GM19240 (cell line): ENCODE results near the gene CADM1.

Experiments
- DNase-seq: peaks from one replicate; pipeline ENCODE4 v3.0.0; 2011; ENCODE audit warnings: low spot score; ENCODE audit not compliant: insufficient read length

CADM1 gene

DNA sequence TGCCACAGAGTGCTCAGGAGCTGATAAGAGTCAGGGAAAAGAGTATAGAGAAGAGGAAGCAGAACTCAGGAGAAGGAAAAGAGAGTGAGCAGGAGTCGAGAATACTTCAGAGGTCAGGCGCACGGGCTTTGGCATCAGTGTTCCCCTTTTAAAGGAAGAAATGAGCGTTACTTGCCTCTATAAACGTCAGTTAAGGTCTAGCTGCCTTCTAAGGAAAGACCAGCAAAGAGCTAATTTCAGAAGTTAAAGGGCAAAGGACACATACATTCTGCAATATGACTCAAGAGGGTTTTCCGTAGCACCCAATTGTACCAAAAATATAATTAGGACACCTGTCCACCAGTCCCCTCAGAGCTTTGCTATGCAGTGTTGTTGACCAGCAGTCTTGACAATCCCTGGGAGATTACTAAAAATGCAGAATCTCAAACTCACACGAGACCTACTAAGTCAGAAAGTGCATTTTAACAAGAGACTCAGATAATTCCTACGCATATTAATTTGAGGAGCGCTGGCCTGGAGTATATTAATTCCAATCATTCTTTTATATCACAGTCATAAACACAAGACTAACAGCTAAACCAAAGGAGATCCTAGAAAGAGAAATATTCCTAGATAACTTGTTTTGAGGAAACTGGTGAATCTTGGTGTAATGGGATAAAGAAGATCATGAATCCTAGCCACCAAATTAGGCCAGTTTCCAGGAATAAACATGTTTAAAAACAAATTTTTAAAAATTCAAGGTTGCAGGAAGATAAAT, 249.0 kb downstream of the CADM1 start:
- DNase-seq = no peak

DNA sequence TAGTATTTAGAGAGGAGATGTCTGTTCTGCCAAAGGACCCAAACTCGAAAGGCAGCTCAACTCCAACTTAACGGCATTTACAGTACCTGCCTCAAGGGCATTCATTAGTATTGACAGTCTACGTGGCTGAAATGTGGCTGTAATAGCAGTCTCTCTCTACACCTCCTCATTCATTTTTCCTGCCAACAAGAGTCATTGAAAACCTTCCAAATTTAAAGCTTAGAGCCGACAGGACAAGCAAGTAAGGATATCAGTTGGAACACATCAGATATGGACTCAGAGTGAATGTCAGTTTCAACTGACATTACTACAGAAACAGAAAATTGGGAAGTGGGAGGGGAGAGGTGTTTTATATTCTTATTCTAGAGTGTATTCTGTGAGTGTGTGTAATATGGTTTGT, 253.1 kb downstream of the CADM1 start:
- DNase-seq = no peak

DNA sequence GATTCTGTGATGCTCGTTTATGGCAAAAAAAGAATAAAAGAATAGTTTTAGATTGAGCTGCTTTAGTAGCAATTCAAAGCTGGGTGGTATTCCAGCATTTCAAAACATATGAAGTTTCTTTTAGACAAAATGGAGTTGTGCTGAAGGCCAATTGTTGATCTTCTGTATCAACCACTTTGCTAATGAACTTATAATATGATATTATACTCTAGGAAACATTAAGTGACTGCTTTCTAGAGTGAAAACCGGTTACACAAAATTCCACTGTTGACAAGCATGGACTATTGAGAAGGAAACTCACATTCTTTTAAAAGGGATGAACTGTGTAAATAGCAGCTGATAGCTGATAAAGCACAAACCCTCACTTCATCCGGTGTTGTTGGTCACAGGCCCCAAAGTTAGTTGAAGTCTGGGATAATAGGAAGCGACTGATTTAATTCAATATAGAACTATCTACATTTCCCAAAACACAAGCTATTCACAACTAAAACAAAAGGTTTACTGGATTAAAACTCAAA, 255.1 kb downstream of the CADM1 start:
- DNase-seq = no peak

DNA sequence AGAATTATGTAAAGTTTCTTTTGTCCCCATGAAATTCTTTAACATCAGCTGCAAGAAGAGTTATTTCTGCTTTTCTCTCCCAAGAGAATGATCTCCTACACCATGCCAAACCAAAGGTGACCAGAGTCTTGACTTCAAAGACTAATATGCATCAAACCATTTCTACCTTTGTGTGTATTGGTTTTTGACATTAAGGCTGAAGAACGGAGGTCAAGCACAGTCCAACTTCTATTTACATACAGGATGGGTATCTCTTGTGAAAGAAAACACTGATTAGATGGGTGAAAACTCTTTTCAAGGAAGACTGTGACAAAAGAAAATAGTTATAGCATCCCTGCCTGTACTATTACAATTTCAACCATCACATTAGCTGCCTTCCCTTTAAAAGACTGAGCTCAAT, 256.3 kb downstream of the CADM1 start:
- DNase-seq = no peak

DNA sequence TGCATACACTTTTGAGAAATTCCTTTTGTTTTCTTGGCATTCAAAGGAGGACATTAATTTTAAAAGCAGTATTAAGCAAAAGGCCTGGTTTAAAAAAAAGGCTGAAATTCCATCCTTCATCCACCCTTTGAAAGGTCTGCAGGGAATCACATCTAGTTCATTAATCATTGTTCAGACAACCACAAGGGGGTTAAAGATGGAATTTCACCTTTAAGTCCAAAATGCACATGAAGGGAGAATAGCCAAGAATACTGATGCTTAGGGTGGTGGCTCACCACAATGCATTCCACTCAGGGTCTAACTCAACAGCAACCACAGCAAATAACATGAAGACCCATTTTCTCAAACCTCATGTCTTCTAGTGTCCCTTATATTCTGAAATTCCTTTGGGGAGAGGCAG, 256.9 kb downstream of the CADM1 start:
- DNase-seq = no peak

DNA sequence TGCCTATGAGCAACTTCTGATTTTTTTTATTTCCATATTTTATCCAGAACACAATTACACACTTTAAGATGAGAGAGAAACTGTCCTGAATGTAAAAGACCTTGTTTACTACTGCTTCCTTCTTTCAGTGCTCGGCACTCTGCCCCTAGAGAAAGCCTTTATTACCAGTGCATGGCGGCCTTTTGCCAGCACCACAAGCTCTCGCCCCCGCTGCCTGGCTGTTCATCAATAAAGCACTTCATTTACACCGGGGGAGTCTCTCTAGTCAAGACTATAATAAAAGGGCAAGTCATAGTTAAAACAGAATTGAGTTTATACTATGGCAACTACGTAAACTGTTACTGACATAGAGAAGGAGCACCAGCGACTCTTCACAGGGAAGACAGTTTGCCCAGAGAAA, 259.5 kb downstream of the CADM1 start:
- no peak for DNase-seq

DNA sequence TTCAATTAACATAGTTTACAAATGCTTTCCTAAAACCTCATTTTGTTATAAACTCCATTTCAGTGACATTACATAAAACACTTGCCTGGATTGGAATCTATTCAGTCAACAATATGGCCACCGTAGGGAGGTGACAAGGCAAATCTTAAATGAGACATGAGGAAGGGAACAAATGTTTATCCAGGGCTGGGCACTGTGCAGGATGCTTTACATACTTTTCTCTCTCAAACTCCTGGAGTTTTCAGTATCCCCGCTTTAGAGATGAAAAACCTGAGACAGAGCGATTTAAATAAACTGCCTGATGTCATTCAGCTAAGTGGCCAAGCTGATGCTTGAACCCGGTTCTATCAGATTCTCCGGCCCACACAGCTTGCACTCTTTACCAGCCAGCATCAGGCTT, 259.9 kb downstream of the CADM1 start:
- DNase-seq = no peak

DNA sequence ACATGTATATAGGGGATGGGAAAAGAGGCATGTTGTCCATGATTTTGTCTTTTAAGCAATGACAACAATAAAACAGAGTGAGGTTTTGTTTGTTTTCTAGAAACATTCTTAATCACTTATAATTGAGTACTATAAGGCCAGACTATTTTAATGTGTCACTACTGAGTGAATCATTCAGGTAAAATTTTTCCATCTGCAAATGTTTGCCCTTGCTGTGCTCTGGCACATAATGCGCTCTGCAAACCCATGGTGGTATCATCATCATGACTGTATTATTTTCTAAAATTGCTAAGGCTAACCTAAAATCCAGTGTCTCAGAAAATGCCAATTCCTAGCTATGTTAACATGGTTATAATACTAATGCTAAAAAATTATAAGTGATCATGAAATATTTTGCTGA, 261.2 kb downstream of the CADM1 start:
- DNase-seq = no peak

DNA sequence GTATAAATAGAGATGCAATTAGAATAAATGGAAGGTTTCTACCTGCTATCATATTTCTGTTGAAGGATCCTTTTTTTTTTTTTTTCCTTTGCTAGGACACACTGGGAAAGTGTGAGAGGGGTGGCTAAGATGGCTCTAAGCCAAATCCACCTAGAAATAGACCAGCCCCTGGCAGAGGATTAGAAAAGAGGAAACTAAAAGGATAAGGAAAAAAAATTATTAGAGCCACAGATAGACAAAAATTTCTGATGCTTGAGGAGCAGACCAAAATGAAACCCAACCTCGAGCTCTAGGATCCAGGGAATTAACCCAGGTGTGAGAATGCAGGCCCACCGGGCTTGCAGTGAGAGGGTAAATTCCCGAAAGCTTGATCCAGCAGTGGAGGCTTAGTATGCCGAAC, 262.3 kb downstream of the CADM1 start:
- no peak for DNase-seq

DNA sequence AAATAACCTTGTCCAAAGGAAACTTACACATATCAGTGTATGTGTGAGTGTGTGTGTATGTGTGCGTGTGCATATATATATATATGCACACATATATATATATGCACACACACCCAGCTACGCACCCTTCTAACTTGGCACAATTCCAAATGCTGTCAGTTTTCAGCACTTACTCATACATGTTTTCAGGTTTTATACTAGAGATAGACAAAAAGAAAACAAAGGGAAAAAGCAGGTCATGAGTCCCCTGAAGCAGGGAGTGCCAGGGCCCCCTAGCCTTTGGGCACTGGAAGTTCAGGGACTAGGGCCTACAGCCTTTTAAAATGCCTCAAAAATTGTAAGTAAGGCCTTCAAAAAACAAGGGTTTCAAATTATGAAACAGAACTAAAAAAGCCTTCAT, 265.4 kb downstream of the CADM1 start:
- no peak for DNase-seq

DNA sequence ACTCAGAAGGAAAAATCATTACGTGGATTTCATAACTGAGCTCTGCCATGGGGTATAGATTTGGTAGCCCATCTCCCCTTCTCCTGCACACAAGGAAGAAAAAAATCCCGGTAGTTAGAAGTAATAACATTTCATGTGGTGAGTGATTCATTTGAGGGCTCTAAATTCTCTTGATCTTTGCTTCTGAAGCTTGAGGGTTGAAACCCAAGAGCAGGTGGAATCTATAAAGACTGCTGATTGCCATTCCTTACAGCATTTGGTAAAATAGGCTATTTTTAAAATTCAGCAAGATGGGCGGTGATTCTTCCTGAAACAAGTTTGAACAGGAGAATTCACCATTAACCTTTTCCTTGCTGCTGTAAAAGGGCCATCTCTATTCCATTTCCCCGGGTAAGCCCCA, 266.1 kb downstream of the CADM1 start:
- no peak for DNase-seq

DNA sequence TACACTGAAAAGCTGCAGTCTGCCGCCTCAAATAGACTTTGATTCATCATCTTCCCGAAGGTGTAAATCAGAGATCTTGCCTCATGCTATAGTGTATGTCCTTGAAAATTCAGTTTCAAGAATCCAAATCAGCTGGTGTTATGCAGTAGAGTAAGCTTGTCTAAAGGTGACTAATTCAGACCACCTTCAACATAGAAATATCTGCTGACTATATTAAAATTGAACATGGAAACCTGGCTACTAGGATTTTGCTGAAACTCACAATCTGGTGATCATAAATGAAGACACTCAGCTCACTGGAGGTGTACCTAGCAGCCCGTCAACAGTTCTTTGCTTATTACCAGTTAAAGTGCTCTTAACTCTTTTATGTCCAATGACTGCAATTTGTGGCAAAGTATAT, 266.6 kb downstream of the CADM1 start:
- DNase-seq = no peak

DNA sequence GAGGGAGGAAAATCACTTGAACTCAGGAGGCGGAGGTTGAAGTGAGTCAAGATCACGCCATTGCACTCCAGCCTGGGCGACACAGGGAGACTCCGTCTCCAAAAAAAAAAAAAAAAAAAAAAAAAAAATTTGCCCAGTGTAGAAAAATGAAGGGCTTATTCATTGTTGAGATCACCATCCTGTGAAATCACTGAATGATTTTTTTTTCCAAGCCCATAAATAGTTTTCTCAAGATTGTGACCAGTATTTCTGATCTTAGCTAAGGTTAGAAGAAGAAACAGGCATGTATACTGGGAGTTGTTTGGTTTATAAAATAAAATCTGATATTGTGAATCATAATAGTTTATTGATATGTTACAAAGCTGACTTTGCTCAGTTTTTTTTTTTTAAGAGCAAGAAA, 269.4 kb downstream of the CADM1 start:
- DNase-seq = no peak

DNA sequence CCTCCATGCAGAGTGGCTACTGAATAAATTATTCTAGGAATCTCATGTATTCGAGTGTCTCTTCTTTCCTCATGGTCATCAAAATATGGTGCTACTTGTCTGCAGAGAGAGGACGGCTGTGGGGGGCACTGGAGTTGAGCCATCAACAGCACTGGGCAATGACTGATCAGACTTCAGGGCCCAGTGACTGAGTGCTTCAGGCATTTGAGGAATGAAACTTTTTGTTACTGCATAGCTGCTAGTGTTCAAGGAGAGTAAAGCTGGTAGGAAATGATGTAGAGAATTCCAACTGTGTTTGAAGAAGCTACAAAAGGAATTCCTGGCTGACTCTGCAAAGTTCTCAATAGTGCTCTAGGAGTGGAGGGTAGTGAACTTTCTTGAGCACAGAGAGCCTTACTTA, 277.7 kb downstream of the CADM1 start:
- no peak for DNase-seq

DNA sequence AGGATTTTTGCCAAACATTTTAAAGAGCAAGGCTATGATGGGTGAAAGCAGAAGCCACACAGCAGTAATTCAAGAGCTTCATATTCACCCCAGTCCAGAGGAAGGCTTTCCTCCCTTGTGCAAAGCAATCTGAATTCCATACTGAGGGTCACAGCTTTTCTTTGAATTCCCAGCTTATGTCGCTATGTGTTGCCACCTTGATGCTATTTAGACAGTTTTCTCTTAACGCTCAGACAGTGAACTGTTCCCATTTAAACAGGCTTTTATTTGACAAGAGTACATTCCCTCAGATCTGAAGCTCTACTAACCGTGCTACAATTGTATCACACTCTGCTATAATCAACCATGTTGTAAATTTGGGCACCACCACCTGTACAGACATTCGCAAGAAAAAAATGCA, 279.7 kb downstream of the CADM1 start:
- no peak for DNase-seq

DNA sequence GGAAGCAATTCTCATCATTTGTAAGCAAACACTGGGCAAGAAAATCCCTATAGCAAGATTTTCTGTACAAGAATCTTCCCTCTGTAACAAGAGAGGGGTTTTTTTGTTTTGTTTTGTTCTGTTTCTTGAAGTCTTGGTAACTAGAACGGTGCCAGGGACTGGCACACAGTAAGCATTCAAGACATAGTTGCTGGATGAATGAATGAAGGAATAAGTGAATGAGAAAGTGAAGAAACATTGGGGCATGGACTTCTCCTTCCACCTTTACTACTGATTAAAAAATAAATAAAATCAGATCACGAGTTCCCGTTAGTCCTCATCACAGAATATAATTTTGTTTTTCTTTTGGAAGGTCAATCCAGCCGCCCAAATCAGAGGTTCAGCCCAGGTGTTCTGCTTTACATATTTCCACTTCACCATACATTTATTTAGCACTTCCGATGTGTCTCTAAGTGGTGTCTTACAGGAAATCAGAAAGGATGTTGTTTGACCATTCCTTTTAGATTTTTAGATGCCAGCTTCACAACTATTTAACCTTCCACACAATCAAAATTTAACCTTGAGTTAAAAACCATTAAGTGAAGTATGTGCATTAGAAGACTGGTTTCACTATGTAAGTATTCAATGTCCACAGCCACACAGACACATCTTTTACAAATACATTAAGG, 281.2 kb downstream of the CADM1 start:
- no peak for DNase-seq

DNA sequence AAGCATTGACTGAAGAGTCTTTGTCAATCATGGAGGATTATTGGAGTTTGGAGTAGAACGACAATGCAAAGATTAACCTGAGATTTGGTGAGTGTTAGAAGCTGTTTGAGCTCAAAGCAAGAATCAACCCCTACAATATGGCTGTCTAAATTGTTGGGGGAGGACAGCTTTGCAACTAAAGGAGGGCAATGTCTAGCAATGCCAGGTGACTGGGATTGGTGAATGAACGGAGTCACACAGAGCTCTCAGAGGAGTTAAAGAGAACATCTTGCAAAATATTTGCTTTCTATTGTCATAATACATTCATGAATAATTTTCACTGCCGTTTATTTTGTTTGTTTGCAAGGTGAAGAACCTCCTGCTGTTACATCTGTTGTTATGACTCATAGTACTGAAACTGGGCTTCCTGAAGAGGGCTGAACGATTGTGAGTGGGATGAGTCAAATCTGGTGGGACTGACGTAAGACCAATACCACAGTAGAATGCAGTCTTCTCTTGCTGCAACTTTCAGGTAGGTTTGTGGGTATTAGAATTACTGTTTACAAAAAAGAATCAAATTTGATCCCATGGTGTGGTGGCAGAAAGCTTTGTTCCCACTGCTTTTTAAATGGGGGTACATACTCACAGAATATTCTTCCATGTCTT, 281.9 kb downstream of the CADM1 start:
- peak; percentile 44 for DNase-seq

DNA sequence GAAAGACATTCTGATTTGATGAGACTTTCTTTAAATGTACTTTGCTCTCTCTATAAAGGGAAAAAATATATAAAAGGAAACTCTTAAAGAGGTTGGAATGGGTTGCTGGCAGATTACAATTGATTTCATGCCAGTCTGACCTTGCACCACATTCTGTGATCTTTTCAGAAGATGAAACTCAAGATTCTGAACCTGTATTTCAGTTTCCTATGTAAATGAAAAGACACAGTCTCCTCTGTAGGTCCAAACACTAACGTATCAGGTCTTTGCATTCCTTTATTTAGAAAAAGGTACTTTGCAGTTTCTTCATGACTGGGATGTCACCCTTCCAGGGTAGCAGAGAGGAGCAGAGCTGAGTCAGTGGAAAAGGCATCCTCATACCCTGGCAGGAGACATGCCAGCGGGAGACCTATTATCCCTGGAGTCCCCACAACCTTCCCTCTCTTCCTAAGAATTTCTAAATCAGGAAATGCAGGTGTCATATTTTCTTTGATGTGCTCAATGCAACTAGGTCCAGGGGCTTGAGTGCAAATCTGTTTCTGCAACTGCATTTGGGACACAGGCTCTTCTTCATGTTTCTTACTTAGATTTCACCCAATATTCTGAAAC, 282.6 kb downstream of the CADM1 start:
- no peak for DNase-seq

DNA sequence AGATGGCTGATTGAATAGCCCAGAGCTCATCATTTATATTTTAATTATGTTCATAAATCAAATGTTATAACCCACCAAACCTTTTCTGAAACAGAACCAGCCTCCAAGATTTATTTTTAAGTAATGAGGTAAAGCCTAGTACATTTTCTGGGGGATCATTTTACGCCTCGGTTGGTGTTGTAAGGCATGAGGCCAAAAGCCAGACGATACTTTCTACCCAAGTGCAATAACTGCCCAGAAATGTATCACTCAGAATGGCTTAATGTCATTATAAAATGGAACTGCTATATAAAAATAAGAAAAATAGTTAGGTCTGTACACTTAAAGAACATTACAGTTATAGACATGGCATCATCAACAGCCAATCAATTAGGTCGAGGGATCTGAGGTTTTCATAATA, 283.3 kb downstream of the CADM1 start:
- DNase-seq = no peak

DNA sequence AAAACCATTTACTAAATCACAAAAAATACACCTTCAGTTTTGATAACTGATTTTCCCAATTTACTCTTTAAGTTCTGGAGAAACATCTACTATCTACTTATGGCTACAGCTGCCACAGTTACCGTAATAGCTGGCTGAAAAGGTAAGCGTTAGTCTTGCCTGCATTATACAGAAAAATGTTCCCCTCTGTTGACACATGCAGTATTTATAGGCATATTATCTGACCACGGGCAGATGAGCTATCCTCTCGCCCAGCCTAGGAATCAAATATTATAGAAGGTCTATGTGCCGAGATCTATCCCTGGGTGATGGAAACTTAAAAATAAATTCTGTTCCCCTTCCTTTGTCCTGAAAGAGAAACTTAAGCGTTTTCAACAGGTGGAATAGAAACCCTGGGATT, 283.8 kb downstream of the CADM1 start:
- no peak for DNase-seq

DNA sequence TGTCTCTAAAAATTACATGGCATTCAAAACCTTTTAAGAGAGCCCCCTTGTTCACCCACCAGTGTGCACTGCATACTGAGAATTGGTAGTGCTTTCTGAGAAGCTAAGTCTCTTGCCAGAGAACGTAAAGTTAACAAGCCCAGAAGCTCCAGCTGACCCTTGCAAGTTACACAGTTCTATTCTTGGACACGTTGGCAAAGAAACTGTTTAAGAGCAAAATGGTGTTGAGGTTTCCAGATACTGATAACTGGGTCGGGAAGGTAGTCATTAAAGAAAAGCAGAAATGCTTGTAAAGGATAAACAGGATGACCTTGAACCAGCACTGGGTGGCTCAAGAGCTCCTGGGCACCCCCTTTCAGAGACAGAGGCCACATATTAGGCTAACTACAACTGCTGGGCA, 284.8 kb downstream of the CADM1 start:
- no peak for DNase-seq

DNA sequence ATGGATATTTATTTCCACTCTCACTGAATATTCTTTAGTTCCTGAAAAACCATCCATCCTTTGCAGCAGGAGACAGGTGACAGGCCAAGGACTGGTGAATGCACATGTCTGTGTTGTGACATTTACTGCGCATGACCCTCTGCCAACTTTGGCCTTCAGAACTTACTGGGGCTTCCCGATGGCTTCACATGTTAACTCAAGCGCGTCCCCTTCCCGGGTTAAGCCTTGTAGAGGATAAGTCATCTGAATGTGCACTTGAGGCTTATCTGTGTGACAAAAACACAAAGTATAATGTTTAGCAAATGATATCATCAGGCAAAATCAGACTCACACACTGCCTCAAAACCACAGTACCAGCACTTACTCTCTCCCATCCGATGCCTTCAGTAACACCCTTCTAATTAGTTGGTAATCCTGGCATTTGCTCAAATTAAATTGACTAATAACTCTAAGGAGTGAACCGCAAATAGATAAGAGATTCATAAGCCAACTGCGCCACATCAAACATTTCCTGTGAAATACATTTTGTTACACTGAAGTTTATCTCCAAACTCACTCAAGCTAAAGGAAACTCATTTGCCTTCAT, 286.4 kb downstream of the CADM1 start:
- DNase-seq = no peak
